Astrocyte (in vitro differentiated cells and primary cell): ENCODE data around the gene CHL1.

ENCODE experiments used
- CTCF ChIP-seq: IDR thresholded peaks from 2 replicates; pipeline ENCODE4 v1.5.1; 2011; ENCODE audit warnings: low read depth, mild to moderate bottlenecking, inconsistent platforms, low read length, moderate library complexity; ENCODE audit not compliant: insufficient read depth
- EZH2 ChIP-seq: IDR thresholded peaks from 2 replicates; pipeline ENCODE4 v1.6.1; 2012; ENCODE audit warnings: mild to moderate bottlenecking, low read length, inconsistent platforms; ENCODE audit not compliant: insufficient read depth

- TF ChIP-seq CTCF = no peak
- no peak for TF ChIP-seq EZH2
Observed at GRCh38 chr3:458653-459310, 262.2 kb downstream of the CHL1 start.
